ENCODE results near the gene FAIM2. TPM values are rescaled to one million over a fixed set of nuclear protein-coding genes. Genes with fewer than 3 reads are reported as not detected.

Gene FAIM2
- total RNA-seq, 1 experiment from 2014 or later = 0.09 TPM

GRCh38 chr12:49901026-49901425, 2.7 kb downstream of the FAIM2 start:
- no TSS peak for BruUV-seq (replicated peaks)
- Histone ChIP-seq H3K36me3 (ENCODE audit: control insufficient read depth, insufficient read depth, low read length) (no peaks in the 10 kb centered on the region), H3K4me1 (peaks cover 1% of the 10 kb centered on the region; the same call in 1 of the 2 replicates), H3K4me3 (ENCODE audit: low read depth, low read length) (no peak overlapping the region), H3K27me3 (replicated peaks; ENCODE audit: control insufficient read depth, insufficient read depth, low read length) (no peaks in the 10 kb centered on the region), H3K9me3 (no peaks in the 10 kb centered on the region)
- DNase-seq = no peak
- TF ChIP-seq, protein P1, sequence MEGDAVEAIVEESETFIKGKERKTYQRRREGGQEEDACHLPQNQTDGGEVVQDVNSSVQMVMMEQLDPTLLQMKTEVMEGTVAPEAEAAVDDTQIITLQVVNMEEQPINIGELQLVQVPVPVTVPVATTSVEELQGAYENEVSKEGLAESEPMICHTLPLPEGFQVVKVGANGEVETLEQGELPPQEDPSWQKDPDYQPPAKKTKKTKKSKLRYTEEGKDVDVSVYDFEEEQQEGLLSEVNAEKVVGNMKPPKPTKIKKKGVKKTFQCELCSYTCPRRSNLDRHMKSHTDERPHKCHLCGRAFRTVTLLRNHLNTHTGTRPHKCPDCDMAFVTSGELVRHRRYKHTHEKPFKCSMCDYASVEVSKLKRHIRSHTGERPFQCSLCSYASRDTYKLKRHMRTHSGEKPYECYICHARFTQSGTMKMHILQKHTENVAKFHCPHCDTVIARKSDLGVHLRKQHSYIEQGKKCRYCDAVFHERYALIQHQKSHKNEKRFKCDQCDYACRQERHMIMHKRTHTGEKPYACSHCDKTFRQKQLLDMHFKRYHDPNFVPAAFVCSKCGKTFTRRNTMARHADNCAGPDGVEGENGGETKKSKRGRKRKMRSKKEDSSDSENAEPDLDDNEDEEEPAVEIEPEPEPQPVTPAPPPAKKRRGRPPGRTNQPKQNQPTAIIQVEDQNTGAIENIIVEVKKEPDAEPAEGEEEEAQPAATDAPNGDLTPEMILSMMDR (IDR thresholded peaks at IDR 0.05; ENCODE audit: insufficient read depth in 1 of 2, low read depth in 1 of 2, low read length in 1 of 2, severe bottlenecking in 1 of 2, unreplicated experiment in 1 of 2) = no peak
- intact Hi-C loops (cut with micrococcal nuclease; ENCODE audit: unreplicated experiment) = loop anchor here (5.0 kb wide), 1 partner anchor 34 kb away; no protein-coding TSS in a partner anchor
- POLR2A ChIA-PET = no interaction called here
- no peaks in the 10 kb centered on the region for H3K27me3 Mint-ChIP-seq (ENCODE audit: insufficient read depth, unreplicated experiment)
- H3K4me3 Mint-ChIP-seq (ENCODE audit: unreplicated experiment) = no peak overlapping the region
- peaks cover 7% of the 10 kb centered on the region for H3K4me1 Mint-ChIP-seq (ENCODE audit: low read depth, unreplicated experiment)
- no peaks in the 10 kb centered on the region for H3K9me3 Mint-ChIP-seq (ENCODE audit: unreplicated experiment)
- H3K27ac Mint-ChIP-seq (ENCODE audit: unreplicated experiment) = no peak overlapping the region
- peaks cover 7% of the 10 kb centered on the region for H3K36me3 Mint-ChIP-seq (ENCODE audit: insufficient read depth, unreplicated experiment)
- CTCF ChIA-PET = no interaction called here

GRCh38 chr12:49900371-49900770, 3.3 kb downstream of the FAIM2 start:
- no peak overlapping the region for H3K4me3 Mint-ChIP-seq (ENCODE audit: unreplicated experiment)
- DNase-seq = no peak
- POLR2A ChIA-PET = no interaction called here
- Histone ChIP-seq H3K9me3 (no peaks in the 10 kb centered on the region), H3K4me1 (peaks cover 8% of the 10 kb centered on the region), H3K27me3 (replicated peaks; ENCODE audit: control insufficient read depth, insufficient read depth, low read length) (no peaks in the 10 kb centered on the region), H3K4me3 (ENCODE audit: low read depth, low read length) (no peak overlapping the region), H3K36me3 (ENCODE audit: control insufficient read depth, insufficient read depth, low read length) (no peaks in the 10 kb centered on the region)
- H3K4me1 Mint-ChIP-seq (ENCODE audit: low read depth, unreplicated experiment) = peaks cover under 1% of the 10 kb centered on the region
- intact Hi-C loops (cut with micrococcal nuclease; ENCODE audit: unreplicated experiment) = loop anchor here (5.0 kb wide), 1 partner anchor 33 kb away; no protein-coding TSS in a partner anchor
- H3K9me3 Mint-ChIP-seq (ENCODE audit: unreplicated experiment) = no peaks in the 10 kb centered on the region
- no peaks in the 10 kb centered on the region for H3K27me3 Mint-ChIP-seq (ENCODE audit: insufficient read depth, unreplicated experiment)
- no TSS peak for BruUV-seq (replicated peaks)
- TF ChIP-seq, protein P1 (IDR thresholded peaks at IDR 0.05; ENCODE audit: insufficient read depth in 1 of 2, low read depth in 1 of 2, low read length in 1 of 2, severe bottlenecking in 1 of 2, unreplicated experiment in 1 of 2) = no peak
- CTCF ChIA-PET = no interaction called here
- no peak overlapping the region for H3K27ac Mint-ChIP-seq (ENCODE audit: unreplicated experiment)
- H3K36me3 Mint-ChIP-seq (ENCODE audit: insufficient read depth, unreplicated experiment) = peaks cover 7% of the 10 kb centered on the region

- H3K9me3 ChIP-seq = no peaks in the 10 kb centered on the region
- ChIA-PET CTCF (no interaction called here), POLR2A (no interaction called here)
- no peak overlapping the region for H3K4me3 Mint-ChIP-seq (ENCODE audit: unreplicated experiment)
- H3K4me1 ChIP-seq = peaks cover 12% of the 10 kb centered on the region
- H3K9me3 Mint-ChIP-seq (ENCODE audit: unreplicated experiment) = no peaks in the 10 kb centered on the region
- H3K27me3 ChIP-seq (replicated peaks; ENCODE audit: control insufficient read depth, insufficient read depth, low read length) = no peaks in the 10 kb centered on the region
- intact Hi-C loops (cut with micrococcal nuclease; ENCODE audit: unreplicated experiment) = loop anchor here (5.0 kb wide), 1 partner anchor 33 kb away; no protein-coding TSS in a partner anchor
- H3K36me3 Mint-ChIP-seq (ENCODE audit: insufficient read depth, unreplicated experiment) = peaks cover 7% of the 10 kb centered on the region
- no peak overlapping the region for H3K27ac Mint-ChIP-seq (ENCODE audit: unreplicated experiment)
- no peaks in the 10 kb centered on the region for H3K36me3 ChIP-seq (ENCODE audit: control insufficient read depth, insufficient read depth, low read length)
- BruUV-seq (replicated peaks) = no TSS peak
- TF ChIP-seq, protein P1 (IDR thresholded peaks at IDR 0.05; ENCODE audit: insufficient read depth in 1 of 2, low read depth in 1 of 2, low read length in 1 of 2, severe bottlenecking in 1 of 2, unreplicated experiment in 1 of 2) = no peak
- H3K27me3 Mint-ChIP-seq (ENCODE audit: insufficient read depth, unreplicated experiment) = no peaks in the 10 kb centered on the region
- DNase-seq = no peak
- no peak overlapping the region for H3K4me3 ChIP-seq (ENCODE audit: low read depth, low read length)
- no peaks in the 10 kb centered on the region for H3K4me1 Mint-ChIP-seq (ENCODE audit: low read depth, unreplicated experiment)
Measured at GRCh38 chr12:49899921-49900320, 3.8 kb downstream of the FAIM2 start.

Data from Caco-2 (cell line).